Glomerular endothelial cell (primary cell): Measurements from ENCODE around the gene CAPN7. TPM values are rescaled to one million over a fixed set of nuclear protein-coding genes. Genes with fewer than 3 reads are reported as not detected.
"Not testable (repeated sequence)": the region's sequence is repeated elsewhere in the genome, so short reads cannot be mapped to it uniquely, and the experiment has no call there.

ENCODE experiments used
- DNase-seq: peaks from one replicate; pipeline ENCODE4 v3.0.0-alpha.2; 2011; ENCODE audit warnings: low read depth, low spot score; ENCODE audit errors: extremely low read depth
- total RNA-seq: library from RNA; depleted of rRNA; stranded (reverse); fragments of >200 nt; gene quantifications from 2 replicates; pipeline ENCODE4 v1.2.3, GENCODE V29; 2015

Gene CAPN7
- 22.8 and 28.4 TPM in 2 replicates for total RNA-seq

DNA sequence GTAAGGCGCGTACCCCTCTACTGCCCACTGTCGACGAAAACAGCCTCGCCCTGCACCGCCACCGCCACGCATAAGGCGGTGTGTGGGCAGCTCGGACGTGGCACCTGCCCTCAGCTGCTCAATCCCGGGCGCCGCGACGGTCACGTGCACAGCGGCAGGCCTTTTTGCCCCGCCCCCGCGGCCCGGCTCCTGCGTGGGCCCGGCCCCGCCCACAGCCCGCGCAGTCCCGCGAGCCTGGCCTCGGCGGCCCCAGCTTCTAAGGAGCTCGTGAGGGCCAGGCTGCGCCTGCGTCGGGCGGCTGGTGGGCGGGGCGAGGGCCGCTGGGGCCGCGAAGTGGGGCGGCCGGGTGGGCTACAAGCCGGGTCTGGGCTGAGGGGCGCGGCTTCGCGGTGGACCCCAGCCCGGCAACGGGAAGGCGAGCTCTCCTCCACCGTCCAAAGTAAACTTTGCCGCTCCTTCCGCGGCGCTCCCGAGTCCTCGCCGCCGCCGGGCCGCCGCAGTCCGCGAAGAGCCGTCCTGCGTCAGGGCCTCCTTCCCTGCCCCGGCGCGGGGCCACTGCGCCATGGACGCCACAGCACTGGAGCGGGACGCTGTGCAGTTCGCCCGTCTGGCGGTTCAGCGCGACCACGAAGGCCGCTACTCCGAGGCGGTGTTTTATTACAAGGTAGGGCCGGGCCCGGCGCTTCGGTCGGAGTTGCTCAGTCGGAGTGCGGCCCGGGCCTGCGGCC is at the start of gene CAPN7:
CAPN7 (plus strand) TSS at position 313 of the 728 bp plus-strand sequence; CDS start at position 563, 250 bp downstream.
- DNase-seq, result peak; percentile 22

DNA sequence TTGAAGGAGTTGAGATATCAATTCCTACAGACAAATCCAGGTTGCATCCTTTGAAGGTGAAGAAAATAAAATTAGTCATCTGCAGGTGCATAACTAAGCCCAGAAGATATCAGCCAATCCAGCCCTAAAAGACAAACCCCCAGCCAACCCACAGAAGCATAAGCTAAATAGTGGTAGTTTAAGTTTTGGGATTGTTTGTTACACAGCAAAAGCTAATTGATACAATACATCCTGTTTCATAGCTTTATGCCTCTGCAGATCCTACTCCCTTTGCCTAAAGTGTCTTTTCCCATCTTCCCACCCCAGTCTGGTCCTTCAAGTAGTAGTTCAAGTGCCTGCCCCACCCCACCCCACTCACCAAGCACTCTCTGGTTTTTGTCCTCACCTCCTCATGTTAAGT is 48.6 kb upstream of the CAPN7 start:
- no peak for DNase-seq

DNA sequence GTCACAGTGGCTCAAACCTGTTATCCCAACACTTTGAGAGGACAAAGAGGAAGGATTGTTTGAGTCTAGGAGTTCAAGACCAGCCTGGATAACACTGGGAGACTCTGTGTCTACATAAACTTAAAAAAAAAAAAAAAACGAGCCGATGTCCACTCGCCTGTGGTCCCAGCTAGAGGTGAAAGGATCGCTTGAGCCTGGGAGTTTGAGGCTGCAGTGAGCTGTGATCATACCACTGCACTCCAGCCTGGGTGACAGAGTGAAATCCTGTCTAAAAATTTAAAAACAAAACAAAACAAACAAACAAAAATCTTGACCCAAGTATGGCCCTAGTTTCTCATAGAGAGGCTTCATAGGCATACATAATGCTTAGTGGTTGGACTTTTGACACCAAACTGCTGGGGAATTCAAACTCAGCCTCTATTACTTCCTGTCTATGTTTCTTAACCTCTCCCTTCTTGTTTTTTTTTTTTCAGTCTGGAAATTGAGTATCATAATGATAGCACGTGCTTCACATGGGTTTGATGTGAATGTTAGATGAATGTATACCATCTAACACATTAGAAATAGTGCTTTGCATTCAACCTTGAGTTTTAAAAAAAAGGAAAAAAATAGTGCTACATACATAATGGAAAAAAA is 46.4 kb upstream of the CAPN7 start:
- peak; percentile 3 for DNase-seq

DNA sequence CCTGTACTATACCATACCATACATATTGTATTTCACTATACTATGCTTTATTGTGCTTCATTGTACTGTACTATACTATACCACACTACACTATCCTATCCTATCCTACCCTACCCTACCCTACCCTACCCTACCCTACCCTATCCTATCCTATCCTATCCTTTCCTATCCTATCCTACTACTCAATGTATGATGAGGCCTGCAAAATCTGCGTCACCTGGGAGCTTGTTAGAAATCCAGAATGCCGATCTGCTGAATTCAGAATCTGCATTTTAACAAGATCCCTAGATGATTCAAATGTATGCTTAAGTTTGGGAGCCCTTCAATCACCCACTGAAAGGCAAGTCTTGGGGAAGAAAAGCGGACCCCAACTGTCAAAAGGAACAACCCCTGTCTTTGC is 45.4 kb upstream of the CAPN7 start:
- no peak for DNase-seq

DNA sequence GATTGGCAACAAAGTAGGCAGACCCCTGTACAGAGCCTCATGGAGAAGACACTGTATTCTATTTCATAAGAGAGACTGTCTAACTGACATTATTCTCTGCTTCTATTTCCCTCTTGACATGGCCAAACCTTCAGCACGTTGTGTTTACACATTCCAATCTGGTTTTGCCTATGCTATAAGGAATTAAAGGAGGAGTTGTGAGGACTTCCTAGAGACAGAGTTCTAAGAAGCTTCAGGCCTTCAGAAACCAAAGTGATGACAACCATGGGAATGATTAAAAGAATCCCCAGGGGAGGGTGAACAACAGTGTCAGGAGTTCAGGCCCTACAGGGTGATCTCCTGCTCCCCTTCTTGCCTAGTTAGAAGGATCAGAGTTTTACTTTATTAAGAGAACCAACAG is 44.9 kb upstream of the CAPN7 start:
- no peak for DNase-seq

DNA sequence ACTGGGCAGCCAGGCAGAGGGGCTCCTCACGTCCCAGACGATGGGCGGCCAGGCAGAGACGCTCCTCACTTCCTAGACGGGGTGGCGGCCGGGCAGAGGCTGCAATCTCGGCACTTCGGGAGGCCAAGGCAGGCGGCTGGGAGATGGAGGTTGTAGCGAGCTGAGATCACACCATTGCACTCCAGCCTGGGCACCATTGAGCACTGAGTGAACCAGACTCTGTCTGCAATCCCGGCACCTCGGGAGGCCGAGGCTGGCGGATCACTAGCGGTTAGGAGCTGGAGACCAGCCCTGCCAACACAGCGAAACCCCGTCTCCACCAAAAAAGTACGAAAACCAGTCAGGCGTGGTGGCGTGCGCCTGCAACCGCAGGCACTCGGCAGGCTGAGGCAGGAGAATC is 42.4 kb upstream of the CAPN7 start:
- DNase-seq, result not testable (repeated sequence)

DNA sequence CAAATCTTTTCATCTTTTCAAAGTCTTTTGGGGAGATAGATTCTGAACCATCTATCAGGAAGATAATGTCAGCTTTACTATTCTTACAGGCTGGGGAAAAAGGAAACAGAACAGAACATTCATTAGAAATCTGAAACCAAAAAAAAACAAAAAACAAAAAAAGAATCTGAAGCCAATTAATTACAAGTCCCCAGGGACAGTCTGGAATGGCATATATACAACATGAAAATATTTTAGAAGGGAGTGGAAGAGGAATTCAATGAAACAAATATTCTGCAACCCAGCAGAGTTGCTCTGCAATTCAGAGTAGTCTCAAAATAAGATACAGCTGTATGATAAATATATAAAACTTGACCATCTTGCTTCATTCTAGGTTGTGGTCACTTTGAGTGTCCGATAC is 41.7 kb upstream of the CAPN7 start:
- DNase-seq, result no peak

DNA sequence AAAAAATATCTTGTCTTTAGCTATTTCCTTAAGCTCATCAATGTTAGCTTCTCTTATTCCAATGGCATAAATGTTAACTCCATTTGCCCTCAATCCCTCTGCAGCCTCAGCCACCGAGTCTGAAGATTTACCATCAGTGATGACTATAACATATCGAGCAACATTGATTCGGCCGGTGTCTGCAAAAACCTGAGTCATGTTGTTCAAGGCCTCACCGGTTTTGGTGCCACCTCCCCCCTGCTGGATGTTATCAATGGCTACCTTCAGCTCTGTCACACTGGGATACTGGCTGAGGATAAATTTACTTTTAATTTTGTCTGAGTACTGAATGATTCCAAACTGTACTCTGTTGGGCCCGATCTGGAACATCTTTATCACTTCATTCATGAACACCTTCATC is 41.0 kb upstream of the CAPN7 start:
- no peak for DNase-seq

DNA sequence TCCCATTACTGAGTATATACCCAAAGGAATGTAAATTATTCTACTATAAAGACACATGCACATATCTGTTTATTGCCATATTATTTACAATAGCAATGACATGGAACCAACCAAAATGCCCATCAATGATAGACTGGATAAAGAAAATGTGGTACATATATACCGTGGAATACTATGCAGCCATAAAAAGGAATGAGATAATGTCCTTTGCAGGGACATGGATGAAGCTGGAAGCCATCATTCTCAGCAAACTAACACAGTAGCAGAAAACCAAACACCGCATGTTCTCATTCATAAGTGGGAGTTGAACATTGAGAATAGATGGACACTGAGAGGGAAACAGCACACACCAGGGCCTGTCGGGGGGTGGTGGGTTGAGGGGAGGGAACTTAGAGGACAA is 39.7 kb upstream of the CAPN7 start:
- DNase-seq, result not testable (repeated sequence)

DNA sequence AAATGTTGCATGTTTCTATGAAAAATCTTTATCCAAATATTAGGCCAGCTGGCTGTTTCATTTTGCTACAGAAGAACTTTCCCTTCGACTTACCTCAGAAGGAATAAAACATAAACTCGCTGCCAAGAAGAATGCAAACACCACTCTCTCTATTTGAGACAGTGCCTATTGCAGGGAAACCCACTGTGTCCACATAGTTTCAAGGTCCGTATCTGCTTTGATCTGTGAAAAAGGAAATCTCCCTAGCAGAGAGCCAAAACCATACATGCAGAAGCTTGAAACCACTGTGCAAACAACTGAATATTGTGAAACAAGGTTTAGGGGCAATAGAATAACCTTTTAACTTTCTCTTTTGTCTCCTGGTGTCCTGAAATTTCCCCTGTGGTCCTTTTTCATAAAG is 35.0 kb upstream of the CAPN7 start:
- no peak for DNase-seq

DNA sequence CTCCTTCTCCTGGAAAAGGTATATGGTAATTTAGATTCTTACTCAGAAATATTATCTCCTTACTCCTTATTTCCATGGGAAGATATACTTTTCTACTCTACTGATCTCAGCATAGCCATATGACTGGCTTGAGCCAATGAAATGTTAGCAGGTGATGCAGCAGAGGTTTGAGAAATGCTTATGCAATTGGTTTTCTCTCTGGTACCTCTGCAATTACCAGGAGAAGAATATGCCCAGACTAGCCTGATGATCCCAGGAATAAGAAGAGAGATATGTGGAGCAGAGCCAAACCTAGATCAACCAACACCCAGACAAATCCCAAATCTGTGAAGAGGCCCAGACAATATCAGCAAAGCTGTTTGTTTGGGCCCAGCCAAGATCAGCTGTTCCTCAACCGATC is 33.2 kb upstream of the CAPN7 start:
- no peak for DNase-seq

DNA sequence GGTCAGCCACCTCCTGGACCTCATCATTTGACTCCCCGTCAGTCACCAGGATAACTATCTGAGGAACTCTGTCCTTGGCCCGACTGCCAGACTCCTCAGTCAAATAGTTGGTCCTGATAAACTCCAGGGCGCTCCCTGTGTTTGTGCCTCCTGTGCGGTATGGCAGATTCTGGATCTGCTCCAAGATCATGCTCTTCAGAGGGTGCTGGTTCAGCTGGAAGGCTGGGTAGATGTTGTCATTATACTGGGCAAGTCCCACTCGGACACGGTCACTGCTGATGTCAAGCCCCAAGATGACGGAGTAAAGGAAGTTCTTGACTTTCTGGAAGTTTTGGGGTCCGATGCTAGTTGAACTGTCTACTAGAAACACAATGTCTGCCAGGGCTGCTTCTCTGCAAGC is 31.1 kb upstream of the CAPN7 start:
- no peak for DNase-seq

DNA sequence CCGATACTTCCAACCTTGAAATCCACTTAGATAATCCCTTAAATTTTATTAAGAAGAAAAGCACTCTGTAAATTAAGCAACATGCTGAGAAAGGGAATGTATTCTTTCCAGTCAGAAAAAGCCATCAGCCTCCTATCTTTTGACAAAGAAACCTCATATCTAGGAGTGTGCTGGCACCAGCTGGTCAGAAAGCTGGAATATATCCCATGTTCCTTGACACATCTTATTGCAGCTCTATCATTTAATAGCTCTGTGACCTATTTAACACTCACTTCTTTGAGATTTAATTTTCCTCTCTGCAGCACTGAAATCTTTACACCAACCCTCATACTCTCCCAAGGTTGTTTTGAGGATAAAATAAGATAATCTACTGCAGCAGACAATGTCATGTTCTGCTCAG is 30.4 kb upstream of the CAPN7 start:
- DNase-seq, result no peak

DNA sequence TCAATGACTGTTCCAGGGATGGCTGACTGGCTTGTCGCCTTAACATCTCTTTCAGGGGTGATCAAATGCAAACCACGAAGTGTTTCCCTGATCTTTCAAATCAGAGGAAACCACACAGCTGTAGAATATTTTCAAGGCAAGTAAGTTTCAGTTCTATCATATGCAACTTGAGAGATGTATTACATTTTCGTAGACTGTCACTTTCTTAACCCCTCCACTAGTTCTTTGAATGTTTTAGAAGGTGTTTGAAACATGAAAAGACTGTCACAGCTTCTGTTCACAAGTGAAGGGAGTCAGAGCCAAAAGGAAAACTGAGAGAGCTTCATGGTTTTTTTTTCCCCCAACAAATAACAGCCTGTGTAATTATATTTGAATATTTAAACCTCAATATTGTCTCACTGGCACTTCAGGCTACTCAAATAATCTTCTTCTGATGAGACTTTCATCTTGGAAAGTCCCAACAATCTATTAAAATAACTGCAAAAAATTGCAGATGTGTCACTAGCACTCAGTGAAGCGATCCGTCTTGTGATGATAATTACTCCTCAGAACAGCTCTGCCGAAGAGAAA is 25.9 kb upstream of the CAPN7 start:
- DNase-seq, result no peak

DNA sequence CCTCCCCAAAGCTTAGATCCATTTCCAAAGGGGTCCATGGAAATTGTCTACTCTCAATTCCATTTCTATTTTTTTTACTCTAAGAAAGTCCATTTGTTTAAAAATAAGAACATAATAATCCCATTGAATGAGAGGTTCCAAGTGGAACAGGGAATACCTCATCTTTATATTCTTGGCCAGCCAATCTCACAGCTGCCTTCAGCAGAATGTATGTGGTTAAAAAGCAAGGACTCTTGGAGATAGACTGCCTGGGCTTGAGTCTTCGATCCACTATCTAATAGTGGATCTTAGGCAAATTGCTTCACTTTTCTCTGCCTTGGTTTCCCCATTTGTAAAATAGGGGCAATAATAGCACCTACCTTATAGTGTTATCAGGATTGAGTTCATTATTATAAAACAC is 24.5 kb upstream of the CAPN7 start:
- DNase-seq, result no peak

DNA sequence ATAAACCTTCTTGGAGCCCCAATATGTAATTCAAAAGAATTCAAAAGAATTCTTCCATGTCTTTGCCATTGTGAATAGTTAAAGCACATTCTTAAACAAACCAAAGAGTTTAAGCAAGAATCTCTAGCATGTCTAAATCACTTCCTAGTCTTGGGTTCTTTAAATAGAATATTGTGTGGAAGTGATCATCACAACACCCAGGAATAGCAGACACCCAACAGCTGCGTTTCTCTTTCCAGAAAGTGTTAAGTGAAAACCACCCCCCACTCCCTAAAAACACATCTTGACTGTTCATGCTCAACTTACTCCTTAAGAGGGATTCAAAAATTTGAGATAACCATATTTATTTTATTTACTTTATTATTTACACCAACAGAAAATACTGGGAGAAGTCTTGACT is 24.1 kb upstream of the CAPN7 start:
- no peak for DNase-seq

DNA sequence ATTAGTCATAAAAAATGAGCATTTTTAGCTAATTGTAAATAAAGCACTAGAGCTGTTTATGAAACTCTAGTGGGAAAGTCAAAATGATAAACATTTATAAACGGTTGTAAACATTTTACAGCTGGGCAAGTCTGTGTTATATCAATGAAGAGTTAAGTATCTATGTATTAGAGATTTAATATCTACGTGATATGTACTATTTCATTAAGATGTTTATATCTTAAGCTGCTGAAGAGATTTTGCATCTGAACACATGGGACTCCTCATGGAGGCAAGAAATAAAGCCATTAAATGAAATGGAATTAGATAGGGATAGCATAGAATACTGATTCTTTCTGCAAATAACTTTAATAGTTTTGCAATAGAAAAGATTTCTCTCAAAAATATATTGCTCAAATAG is 23.0 kb upstream of the CAPN7 start:
- no peak for DNase-seq

DNA sequence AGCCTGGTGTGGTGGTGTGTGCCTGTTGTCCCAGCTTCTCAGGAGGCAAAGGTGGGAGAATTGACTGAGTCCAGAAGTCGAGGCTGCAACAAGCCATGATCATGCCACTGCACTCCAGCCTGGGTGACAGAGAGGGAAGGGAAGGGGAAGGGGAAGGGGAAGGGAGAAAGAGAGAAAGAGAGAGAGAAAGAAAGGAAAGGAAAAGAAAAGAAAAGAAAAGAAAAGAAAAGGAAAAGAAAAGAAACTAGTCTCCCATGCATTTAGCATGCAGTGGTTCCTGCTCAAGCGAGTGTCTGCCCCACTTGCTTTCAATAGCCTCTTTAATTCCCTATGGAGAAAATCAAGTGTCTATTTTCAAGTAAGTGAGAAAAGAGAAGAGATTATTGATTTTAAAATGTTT is 20.6 kb upstream of the CAPN7 start:
- DNase-seq, result no peak

DNA sequence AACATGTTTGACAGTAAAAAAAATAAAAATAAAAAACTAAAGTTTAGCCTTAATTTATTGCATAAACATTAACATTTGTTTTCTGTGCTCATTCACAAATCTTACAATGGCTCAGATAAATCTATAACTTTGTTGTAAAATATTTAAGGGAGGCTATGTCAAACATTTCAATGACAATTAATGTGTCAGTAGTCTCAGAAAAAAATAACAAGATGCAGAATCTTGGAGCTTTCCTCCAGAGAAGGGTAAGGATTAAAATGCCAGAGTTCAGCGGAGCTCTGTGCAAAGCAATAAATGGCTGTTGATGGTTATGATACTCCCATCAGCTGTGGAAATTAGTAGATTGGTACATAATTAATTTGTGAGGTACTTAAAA is 20.0 kb upstream of the CAPN7 start:
- DNase-seq, result no peak

DNA sequence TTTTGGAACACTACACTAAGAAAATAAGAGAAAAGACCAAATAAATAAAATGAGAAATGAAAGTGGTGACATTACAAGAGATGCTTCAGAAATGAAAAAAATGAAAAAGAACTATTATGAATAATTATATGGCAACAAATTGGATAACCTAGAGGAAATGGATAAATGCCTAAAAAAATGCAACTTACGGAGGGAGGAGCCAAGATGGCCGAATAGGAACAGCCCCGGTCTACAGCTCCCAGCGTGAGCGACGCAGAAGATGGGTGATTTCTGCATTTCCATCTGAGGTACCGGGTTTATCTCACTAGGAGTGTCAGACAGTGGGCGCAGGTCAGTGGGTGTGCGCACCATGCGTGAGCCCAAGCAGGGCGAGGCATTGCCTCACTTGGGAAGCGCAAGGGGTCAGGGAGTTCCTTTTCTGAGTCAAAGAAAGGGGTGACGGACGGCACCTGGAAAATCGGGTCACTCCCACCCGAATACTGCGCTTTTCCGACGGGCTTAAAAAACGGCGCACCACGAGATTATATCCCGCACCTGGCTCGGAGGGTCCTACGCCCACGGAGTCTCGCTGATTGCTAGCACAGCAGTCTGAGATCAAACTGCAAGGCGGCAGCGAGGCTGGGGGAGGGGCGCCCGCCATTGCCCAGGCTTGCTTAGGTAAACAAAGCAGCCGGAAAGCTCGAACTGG is 19.4 kb upstream of the CAPN7 start:
- DNase-seq, result not testable (repeated sequence)

DNA sequence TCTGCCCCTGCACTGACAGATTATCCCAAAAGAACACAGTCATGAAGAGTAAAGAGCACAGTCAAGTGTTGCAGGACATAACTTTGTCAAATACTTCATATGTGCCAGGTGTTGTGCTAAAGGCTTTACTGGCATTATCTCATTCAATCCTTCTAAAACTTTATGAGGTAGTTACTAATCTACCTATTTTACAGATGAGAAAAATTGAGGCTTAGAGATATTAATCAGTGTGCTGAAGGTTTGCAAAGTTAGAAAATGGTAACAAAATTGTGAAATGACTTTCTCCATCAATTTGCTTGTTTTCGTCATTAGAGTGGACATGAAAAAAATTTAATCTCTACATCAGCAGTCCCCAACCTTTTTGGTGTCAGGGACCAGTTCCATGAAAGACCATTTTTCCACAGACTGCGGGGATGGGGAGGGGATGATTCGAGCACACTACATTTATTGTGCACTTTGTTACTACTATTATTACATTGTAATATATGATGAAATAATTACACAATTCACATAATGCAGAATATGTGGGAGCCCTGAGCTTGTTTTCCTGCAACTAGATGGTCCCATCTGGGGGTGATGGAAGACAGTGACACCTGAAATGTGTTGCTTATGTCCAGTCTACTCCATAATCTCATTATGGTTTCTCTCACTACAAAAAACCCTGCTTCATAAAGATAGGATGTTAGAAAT is 8.6 kb upstream of the CAPN7 start:
- no peak for DNase-seq
